Measurements from ENCODE around the gene CSK. TPM values are rescaled to one million over a fixed set of nuclear protein-coding genes. Genes with fewer than 3 reads are reported as not detected.

Gene CSK
- total RNA-seq, 1 donor from 2014 or later, result 557 TPM

GRCh38 chr15:74786551-74787165 lies 4.8 kb downstream of the CSK start:
- H3K9me3 Mint-ChIP-seq, result no peaks in the 10 kb centered on the region
- ChIA-PET CTCF (interaction anchor here (0.8 to 26.2 kb wide), 6 partner anchors 10 to 164 kb away, joined by 3 to 1146 read pairs (median 6); partner anchors contain the start of gene CSK), POLR2A (interaction anchor here (0.7 to 32.5 kb wide), 18 partner anchors 6 to 667 kb away, joined by 3 to 2569 read pairs (median 7); partner anchors contain the start of genes COX5A, CSK, FAM219B and MPI)
- ATAC-seq (ENCODE audit: low read depth) (no peak), DNase-seq (no peak)
- peak overlapping the region; percentile 89 for H3K4me3 Mint-ChIP-seq
- TF ChIP-seq, protein P1, sequence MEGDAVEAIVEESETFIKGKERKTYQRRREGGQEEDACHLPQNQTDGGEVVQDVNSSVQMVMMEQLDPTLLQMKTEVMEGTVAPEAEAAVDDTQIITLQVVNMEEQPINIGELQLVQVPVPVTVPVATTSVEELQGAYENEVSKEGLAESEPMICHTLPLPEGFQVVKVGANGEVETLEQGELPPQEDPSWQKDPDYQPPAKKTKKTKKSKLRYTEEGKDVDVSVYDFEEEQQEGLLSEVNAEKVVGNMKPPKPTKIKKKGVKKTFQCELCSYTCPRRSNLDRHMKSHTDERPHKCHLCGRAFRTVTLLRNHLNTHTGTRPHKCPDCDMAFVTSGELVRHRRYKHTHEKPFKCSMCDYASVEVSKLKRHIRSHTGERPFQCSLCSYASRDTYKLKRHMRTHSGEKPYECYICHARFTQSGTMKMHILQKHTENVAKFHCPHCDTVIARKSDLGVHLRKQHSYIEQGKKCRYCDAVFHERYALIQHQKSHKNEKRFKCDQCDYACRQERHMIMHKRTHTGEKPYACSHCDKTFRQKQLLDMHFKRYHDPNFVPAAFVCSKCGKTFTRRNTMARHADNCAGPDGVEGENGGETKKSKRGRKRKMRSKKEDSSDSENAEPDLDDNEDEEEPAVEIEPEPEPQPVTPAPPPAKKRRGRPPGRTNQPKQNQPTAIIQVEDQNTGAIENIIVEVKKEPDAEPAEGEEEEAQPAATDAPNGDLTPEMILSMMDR (IDR thresholded peaks at IDR 0.05), result no peak
- no peaks in the 10 kb centered on the region for H3K27me3 Mint-ChIP-seq
- peak overlapping the region; percentile 99 for H3K27ac Mint-ChIP-seq
- intact Hi-C loops (cut with micrococcal nuclease), result loop anchor here (1.0 to 5.0 kb wide), 5 partner anchors 9 to 666 kb away; partner anchors contain the start of genes ARID3B, NEIL1 and SIN3A
- H3K4me1 Mint-ChIP-seq, result peaks cover 82% of the 10 kb centered on the region
- H3K36me3 Mint-ChIP-seq (ENCODE audit: low read depth), result peaks cover 64% of the 10 kb centered on the region

- peak; percentile 60 for ATAC-seq (ENCODE audit: low read depth)
- intact Hi-C loops (cut with micrococcal nuclease), result loop anchor here (1.0 to 5.0 kb wide), 7 partner anchors 10 to 665 kb away; partner anchors contain the start of genes ARID3B, NEIL1 and SIN3A
- H3K4me1 Mint-ChIP-seq, result peaks cover 90% of the 10 kb centered on the region
- no peaks in the 10 kb centered on the region for H3K27me3 Mint-ChIP-seq
- DNase-seq, result peak; percentile 82
- H3K27ac Mint-ChIP-seq, result peak overlapping the region; percentile 99
- ChIA-PET CTCF (interaction anchor here (0.8 to 26.2 kb wide), 8 partner anchors 11 to 402 kb away, joined by 3 to 1146 read pairs (median 4); partner anchors contain the start of gene CSK), POLR2A (interaction anchor here (0.7 to 32.5 kb wide), 28 partner anchors 5 to 666 kb away, joined by 3 to 2569 read pairs (median 4); partner anchors contain the start of genes CLK3, COX5A, CSK and CYP1A1)
- peaks cover 72% of the 10 kb centered on the region for H3K36me3 Mint-ChIP-seq (ENCODE audit: low read depth)
- H3K4me3 Mint-ChIP-seq, result peak overlapping the region; percentile 89
- TF ChIP-seq, protein P1 (IDR thresholded peaks at IDR 0.05), result no peak
- no peaks in the 10 kb centered on the region for H3K9me3 Mint-ChIP-seq
Observed at GRCh38 chr15:74787251-74788041, 5.6 kb downstream of the CSK start.

DNA sequence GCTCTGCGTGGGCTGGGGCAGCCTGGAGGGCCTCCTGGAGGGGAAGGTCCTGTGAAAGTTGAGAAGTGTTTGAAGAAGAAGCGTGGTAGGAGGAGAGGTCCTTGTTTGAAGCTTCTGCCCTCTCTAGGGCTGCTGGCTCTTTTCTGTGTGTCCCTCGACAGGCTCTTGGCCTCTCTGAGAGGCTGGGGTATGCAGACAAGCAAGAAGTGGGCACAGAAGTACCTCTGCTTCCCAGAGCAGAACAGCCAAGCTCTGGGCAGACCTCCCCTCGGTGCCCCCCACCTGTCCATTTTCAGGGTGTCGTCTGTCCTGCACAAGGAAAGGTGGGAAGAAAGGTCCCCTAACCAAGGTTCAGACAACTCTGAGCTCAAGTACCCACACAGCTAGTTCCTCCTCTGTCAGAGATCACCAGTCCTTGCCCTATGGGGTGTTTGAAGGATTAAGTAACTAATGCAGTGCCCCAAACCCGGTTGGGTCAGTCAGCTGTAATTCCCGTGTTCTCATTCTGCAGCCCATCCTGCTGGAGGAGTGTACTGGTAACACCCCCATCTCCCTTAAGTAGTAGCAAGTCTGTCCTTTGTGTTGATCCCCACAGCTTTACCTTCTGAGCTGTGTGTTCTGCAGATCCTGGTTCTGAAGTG lies 6.3 kb downstream of the CSK start:
- ATAC-seq (ENCODE audit: low read depth) (peak; percentile 5), DNase-seq (no peak)
- CTCF ChIA-PET, result interaction anchor here (1.0 to 26.2 kb wide), 6 partner anchors 10 to 403 kb away, joined by 3 to 1146 read pairs (median 6); partner anchors contain the start of gene CSK
- Mint-ChIP-seq H3K27me3 (no peaks in the 10 kb centered on the region), H3K36me3 (ENCODE audit: low read depth) (peaks cover 73% of the 10 kb centered on the region), H3K27ac (peak overlapping the region; percentile 99), H3K9me3 (no peaks in the 10 kb centered on the region), H3K4me1 (peaks cover 97% of the 10 kb centered on the region), H3K4me3 (peak overlapping the region; percentile 89)
- POLR2A ChIA-PET, result interaction anchor here (0.7 to 32.5 kb wide), 26 partner anchors 5 to 666 kb away, joined by 3 to 2569 read pairs (median 4); partner anchors contain the start of genes CLK3, COX5A, CSK and CYP1A1
- TF ChIP-seq, protein P1 (IDR thresholded peaks at IDR 0.05), result no peak
- intact Hi-C loops (cut with micrococcal nuclease), result loop anchor here (1.0 to 5.0 kb wide), 5 partner anchors 12 to 664 kb away; partner anchors contain the start of genes ARID3B, NEIL1 and SIN3A

GRCh38 chr15:74788683-74789151 lies 6.8 kb downstream of the CSK start:
- H3K27ac Mint-ChIP-seq, result peak overlapping the region; percentile 99
- peak; percentile 63 for DNase-seq
- POLR2A ChIA-PET, result interaction anchor here (0.7 to 32.5 kb wide), 16 partner anchors 4 to 852 kb away, joined by 3 to 2569 read pairs (median 7); partner anchors contain the start of genes CLK3, CSK, CYP1A1 and SIN3A
- CTCF ChIA-PET, result interaction anchor here (1.0 to 26.2 kb wide), 6 partner anchors 10 to 403 kb away, joined by 3 to 1146 read pairs (median 4); partner anchors contain the start of gene CSK
- H3K36me3 Mint-ChIP-seq (ENCODE audit: low read depth), result peaks cover 71% of the 10 kb centered on the region
- no peaks in the 10 kb centered on the region for H3K27me3 Mint-ChIP-seq
- H3K4me3 Mint-ChIP-seq, result peak overlapping the region; percentile 89
- TF ChIP-seq, protein P1 (IDR thresholded peaks at IDR 0.05), result no peak
- intact Hi-C loops (cut with micrococcal nuclease), result loop anchor here (1.0 to 5.0 kb wide), 5 partner anchors 12 to 664 kb away; partner anchors contain the start of genes ARID3B, NEIL1 and SIN3A
- no peaks in the 10 kb centered on the region for H3K9me3 Mint-ChIP-seq
- ATAC-seq (ENCODE audit: low read depth), result peak; percentile 29
- peaks cover 99% of the 10 kb centered on the region for H3K4me1 Mint-ChIP-seq
